HG03521 (cell line): ENCODE results near the gene COL5A2.
A peak's percentile ranks its signal among the peaks of the same experiment; 100 is the strongest.

Experiments
- ATAC-seq: cut with Tn5 transposase; IDR thresholded peaks from one replicate; pipeline ENCODE4 v1.9.1; 2021; ENCODE audit warnings: mild to moderate bottlenecking, moderate library complexity; ENCODE audit not compliant: unreplicated experiment

Gene COL5A2

DNA sequence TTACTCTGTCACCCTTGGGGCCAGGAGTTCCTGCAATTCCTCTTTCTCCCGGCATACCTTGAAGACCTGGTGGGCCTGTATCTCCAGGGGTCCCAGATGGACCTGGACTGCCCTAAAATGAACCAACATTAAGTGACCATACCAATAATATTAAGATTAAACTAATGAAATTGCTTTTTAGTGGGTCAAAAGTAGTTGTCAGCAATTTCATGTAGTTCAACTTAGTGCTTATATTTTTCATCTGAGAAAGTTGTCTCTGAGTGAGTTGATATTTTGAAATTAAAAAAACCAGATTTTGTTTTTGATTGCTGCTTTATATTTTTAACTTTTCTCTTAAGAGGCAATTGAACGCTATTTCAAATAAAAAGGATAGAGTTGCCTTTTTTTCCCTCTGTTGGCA, 122.2 kb downstream of the COL5A2 start:
- no peak for ATAC-seq

DNA sequence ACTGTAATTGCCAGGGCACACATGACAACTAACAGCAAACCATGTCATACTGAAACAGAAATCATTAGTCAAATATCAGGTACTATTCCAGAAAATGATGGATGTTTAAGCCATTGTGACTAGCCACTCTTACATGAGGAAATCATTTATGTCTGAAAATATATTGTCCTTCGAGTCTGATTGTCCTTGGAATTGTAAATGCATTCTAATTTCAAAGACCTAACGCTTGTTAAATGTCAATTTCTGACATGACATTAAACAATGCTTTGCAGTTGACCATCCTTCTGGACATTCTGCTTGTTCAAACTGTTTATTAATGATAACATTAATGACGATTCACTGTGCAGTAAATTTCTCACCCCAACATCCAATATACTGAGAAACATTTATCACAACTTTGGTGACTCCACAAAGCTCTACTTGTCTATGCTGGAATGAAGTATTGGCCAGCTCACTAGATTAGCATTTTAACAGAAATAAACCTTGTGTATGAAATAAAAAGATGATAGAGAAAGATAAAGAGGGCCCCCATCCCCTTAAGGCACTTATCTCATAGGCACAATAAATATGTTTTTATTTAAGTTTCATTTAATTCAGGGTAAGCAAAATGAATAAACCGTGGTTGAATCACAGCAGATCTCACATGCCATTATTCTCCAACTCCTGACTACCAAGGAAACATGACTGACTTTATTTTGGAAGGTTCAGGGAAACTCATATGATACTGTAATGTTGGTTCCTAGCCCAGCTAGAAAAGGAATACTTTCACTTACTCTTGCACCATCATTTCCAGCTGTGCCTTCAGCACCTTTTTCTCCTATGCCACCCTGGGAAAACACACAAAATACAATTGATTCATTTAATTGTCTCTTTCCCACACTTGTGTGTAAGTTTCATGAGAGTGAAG, 123.1 kb downstream of the COL5A2 start:
- no peak for ATAC-seq

- no peak for ATAC-seq
Measured at GRCh38 chr2:189050165-189050712, 129.3 kb downstream of the COL5A2 start.

DNA sequence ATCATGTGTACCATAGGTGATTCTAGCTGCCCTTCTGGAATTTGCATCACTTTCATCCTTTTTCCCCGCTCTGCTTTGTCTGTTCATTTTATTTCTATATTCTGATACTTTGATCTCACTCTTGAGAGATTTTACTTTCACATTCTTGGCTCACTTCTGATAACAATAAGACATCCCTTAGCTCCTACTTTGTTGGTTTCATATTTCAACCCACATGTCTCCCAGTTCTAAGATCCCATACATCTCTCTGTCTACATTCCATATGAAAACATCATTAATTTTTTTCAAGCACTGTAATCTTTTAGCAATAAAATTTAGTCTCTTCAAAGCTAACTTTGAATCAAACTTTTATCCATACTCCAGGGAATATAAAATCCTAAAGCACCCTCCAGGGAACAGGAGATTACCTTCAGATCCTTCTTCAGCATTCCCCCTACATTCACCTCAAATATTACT, 129.8 kb downstream of the COL5A2 start:
- no peak for ATAC-seq

DNA sequence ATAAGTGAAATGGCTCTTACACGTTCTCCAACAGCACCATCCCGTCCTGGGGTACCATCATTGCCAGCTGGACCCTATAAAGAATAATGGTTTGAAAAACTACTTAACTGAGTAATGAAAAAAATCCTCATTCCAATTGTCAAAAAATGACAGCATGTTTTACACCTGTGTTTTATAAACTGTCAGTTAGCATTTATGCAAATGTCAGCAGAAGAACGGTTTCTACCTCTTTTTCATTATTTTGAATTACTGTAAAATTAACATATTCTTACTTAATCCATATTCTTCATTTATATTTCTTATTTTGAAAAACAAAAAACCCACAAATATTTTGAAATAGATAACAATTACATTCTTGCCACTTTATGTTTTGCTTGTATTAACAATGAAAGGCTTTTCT, 131.4 kb downstream of the COL5A2 start:
- ATAC-seq: no peak

DNA sequence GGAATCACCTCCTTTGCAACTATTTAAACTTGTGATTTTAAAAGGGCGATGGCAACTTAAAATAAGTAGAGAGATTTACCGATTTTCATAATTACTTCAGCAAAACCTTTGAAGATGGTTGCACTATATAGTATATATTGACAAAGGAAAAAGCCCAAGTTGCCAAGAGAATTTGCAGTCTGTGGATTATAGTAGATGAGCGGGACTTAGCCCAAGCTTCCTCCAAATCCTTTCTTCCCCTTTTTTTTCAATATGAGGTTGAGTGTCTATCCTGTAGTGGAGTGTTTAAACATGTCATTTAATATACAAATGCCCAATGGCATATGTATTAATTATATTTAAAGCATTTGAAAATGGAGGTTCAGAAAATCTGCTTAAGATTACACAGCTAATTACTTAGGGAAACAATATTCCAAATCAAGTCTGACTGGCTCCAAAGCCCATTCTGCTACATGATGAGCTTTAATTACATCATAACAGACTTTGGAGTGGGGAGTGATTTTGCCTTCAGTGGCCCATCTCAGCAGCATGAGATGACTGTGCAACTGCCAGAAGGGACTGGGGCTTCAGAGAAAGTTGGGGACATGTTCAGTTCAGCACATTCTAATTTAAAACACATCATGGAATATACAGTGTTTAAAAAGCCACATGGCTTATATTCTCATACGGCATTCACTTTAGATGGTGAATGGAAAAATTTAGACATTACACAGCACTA, 132.2 kb downstream of the COL5A2 start:
- ATAC-seq: no peak

DNA sequence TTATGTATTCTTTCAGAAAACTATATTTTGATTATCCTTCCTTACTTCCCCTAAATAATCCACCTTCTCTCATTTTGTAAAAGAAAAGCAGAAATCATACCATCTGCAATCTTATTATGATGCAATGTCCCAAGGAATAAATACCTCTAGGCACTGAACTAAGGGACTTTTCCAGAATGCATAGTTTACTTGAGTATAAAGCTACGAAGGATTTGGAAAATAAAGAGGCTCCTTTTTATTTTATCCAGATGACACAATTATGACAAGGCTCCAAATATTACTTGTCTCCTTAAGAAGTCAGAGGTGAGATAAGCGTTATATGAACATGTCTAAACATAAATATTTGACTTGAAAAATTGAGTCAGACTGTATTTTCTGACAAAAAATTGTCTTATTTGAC, 133.2 kb downstream of the COL5A2 start:
- no peak for ATAC-seq

GRCh38 chr2:189045836-189046235, 133.7 kb downstream of the COL5A2 start:
- no peak for ATAC-seq

GRCh38 chr2:189037518-189037917, 142.0 kb downstream of the COL5A2 start:
- no peak for ATAC-seq

DNA sequence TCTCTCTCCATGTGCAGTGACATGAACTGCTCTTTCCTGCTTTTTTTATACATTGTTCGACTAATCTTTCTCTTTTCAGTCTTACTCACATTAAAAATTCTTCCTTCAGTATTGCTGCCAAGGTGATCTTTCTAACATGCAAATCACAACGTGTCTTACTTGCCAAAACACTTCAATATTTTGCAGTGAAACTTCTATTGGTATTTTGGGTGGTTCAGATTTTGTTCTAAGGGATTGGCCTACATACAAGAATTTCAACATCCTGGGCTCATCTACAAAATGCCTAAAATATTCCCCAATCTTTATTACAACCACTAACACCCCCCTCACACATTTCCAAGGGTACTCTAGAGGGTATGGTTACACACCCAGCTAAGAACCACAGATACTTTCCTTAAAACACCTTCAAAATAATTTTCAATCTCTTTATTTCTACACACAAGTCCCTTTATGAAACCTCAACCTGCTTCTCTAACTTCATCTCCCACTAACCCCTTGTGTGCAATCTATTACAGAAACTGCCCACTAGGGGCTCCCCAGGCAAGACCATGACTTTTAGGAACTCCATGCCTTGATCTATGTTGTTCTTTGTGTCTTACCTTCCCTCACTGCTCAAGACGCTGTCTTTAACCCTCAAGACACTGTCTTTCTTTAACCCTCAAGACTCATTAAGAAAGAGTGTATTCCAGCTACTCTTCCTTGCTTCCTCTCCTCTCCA, 154.5 kb downstream of the COL5A2 start:
- peak; percentile 59 for ATAC-seq

GRCh38 chr2:189022492-189022891, 157.1 kb downstream of the COL5A2 start:
- no peak for ATAC-seq

DNA sequence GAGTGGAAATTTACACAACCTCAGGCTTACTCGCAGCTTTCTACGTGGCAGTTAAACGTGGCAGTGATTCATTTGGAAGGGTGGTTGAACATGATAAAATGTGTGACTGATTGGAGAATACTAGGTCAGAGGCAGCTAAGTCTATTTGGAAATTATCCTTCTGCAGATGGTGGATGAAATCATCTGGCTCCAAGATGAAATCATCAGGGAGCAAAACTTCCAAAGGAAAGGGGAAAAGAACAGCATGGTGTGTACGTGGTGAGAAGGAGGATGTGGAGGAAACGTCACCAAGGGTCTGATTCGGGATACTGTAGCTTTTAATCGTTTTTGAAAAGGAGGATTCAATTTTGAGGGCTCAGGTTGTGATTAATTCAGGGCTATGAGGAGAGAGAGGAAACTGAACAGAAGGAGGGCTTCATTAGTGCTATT, 157.5 kb downstream of the COL5A2 start:
- ATAC-seq: no peak

DNA sequence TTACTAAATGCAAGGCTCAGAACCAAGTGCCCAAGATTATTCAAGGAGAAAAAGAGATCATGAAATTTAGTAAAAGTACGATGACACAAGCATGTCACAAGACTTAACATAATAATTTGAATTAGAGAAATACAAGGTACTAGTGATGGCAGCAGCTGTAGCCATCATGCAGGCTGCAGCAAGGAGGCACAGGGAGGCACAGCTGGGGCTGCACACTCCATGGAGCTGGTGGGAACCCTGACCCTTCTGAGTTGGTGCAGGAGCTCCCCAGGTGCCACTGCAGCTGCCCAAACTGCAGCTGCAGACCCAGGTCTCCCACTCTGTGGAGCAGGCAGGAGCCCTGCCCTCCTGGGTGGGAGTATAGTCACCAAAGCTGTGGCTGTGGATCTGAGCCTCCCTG, 159.4 kb downstream of the COL5A2 start:
- ATAC-seq: no peak

DNA sequence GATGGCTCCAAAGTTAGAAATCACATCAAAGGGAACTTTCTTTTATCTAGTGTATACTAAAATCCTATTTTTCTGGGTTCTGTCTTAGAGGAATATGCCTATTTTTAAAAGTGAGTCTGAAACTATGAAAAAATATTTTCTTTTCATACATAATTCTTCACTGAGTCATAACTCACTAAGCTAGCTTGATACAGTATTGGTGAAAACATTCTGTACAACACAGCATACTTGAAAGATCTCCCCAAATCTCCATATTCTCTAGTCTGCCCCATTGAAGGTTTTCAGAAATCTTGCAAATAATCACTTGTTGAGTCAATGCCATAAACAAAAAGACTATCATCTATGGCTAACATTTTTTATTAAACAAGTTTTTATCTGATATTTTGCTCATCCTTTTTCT, 160.9 kb downstream of the COL5A2 start:
- no peak for ATAC-seq

DNA sequence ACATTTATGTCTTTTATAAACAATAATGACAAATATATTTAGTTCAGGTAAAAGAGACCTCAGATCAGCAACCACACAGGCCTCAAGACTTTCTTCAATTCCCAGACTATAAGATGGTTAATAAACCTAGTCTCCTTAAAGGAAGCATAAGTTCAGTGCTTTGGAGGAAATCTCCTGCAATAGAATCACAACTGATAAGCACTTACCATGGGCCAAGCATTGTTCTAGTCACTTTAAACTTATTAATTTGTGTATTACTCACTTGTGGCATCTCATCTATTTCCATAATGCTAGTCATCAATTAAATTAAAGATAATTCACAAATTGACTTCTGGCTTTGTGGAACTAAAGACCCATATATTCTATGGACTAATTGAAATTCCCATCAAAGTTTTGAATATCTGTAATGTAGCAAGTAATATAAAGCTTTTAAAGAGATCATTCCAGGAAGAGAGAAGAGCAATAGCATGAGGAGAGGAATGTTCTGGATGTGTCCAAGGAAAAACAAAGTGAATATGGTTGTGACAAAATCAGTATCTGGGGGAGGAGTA, 163.2 kb downstream of the COL5A2 start:
- no peak for ATAC-seq

DNA sequence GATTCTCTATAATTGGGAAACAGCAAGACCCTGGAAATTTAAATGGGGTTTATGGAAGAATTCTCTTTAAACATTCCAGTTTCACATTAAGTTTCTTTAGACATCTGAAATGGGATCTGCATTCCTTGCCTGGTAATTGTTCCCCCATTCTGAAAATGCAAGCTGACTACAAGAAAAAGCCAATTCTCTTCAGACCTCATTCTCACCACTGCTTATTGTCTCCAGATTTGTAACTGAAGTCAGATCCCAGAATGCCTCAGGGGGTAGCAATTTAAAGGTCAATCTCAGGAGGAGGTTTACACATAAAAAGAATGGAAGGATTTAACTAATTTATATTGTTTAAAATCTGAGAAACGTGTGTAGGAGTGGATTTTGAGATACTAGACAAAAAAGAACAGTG, 164.2 kb downstream of the COL5A2 start:
- no peak for ATAC-seq

DNA sequence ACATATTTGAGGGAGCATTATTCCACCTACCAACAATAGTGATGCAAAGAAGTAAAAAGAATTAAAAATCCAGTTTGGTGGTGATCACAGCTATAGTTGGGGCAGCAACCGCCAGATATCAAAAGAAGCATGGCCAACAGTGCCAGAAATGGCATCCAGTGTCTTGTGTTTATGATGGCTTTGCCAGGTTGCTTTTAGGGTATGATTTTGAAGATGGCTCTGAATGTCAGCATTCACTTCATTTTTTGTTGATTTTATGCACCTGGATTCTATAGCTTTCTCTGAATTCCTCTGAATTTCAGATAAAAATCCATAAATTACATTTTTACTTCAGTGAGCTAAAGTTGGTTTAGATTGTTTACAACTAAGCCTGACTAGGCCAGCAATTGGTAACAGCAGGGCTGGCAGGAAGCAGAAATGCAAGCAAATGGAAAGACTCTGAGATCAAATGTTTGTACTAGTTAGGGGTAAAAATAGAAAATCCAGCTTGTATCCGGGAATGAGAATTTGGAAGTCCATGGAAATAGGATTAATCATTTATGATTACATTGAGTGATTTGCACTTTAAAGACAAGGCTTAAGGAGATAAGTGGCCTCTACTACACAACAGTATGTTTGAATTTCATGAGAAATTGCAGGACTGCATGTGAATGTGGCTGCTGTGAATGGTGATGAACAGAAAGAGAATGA, 165.0 kb downstream of the COL5A2 start:
- no peak for ATAC-seq

DNA sequence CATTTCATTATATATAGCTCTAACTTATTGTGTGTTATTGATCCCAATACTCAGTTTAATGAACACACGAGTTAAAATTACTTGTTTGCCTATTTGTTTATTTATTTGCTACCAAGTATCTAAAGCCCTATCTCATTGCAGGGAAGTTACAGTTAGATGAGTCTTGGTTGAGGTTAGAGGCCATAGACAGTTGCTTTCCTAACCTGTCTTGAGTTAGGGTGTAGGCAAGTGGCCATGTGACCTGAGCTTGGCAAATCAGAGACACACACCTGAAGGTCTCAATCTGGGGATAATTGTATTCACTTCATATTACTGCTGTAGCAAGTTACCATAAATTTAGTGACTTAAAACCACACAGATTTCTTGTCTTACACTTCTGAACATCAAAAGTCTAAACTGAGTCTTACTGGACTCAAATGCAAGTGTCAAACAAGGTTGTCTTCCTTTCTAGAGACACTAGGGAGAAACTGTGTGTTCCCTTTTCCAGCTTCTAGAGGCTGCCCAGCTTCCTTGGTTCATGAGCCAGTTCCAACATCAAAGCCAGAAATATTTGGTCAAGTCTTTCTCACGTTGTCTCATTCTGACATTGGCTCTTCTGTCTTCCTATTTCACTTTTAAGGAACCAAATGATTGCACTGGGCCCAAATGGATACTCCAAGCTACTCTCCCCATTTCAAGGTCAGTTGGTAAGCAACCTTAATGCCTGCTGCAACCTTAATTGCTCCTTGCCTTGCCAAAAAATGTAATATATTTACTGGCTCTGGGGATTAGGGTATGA, 165.7 kb downstream of the COL5A2 start:
- ATAC-seq: no peak

- no peak for ATAC-seq
Measured at GRCh38 chr2:189013031-189013430, 166.5 kb downstream of the COL5A2 start.

DNA sequence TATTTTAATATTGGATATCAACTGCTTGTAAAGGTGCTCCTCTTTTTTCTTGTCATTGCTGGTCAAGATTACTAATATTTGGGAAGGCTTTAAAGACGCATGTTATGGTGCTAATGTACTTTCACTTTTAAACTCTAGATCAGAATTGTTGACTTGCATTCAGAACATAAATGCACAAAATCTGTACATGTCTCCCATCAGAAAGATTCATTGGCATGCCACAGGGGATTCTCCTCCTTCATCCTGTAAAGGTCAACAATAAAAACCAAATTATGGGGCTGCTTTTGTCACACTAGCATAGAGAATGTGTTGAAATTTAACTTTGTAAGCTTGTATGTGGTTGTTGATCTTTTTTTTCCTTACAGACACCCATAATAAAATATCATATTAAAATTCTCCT, 167.2 kb downstream of the COL5A2 start:
- no peak for ATAC-seq
